CD4-positive, alpha-beta T cell (primary cell): ENCODE data around the gene CDC42SE2. TPM values are rescaled to one million over a fixed set of nuclear protein-coding genes. Genes with fewer than 3 reads are reported as not detected.

Source experiments
- ATAC-seq: fragments of 200-7000 bp; cut with Tn5 transposase; one replicate; pipeline ENCODE4 v1.10.0; 2022; ENCODE audit warnings: mild to moderate bottlenecking; ENCODE audit not compliant: poor library complexity
- CTCF ChIA-PET: fragments of 350-600 bp; sonication (Branson Sonifier 250); formaldehyde crosslinking; loops from one replicate; lab custom pipeline; 2021; ENCODE audit warnings: antibody characterized with exemption, inconsistent platforms; lab: Charles Lee
- POLR2A ChIA-PET: fragments of 350-600 bp; sonication (Branson Sonifier 250); formaldehyde crosslinking; loops from one replicate; lab custom pipeline; 2021; ENCODE audit warnings: antibody characterized with exemption, inconsistent platforms; lab: Charles Lee
- DNase-seq, 14 experiments: peaks; one replicate each; pipeline ENCODE4 v3.0.0-alpha.2; 2013 to 2020; ENCODE audit warnings: mixed read lengths in 2 of 14
- H3K27ac ChIP-seq, 2 donors: one replicate each; pipeline versions ENCODE4 v1.5.1 to v1.7.0; 2013; ENCODE audit warnings: low read length in 2 of 2, low read depth in 1 of 2, mild to moderate bottlenecking in 1 of 2
- H3K27me3 ChIP-seq, 2 experiments: 1 replicate in 1 of 2; 2 replicates in 1 of 2; pipeline versions ENCODE4 v1.6.1 to v1.7.0; 2013; ENCODE audit warnings: low read length in 2 of 2, control low read depth in 1 of 2, mild to moderate bottlenecking in 1 of 2, moderate library complexity in 1 of 2; ENCODE audit not compliant: insufficient read depth in 2 of 2, control insufficient read depth in 1 of 2
- H3K36me3 ChIP-seq: one replicate; pipeline ENCODE4 v1.6.1; 2013; ENCODE audit warnings: low read length, control low read depth; ENCODE audit not compliant: insufficient read depth
- H3K4me1 ChIP-seq: one replicate; pipeline ENCODE4 v1.6.1; 2013; ENCODE audit warnings: low read length, control low read depth; ENCODE audit not compliant: insufficient read depth
- H3K4me3 ChIP-seq: one replicate; pipeline ENCODE4 v1.5.1; 2013; ENCODE audit warnings: mild to moderate bottlenecking, low read length, moderate library complexity
- H3K9me3 ChIP-seq, 2 experiments: 1 replicate in 1 of 2; 2 replicates in 1 of 2; pipeline versions ENCODE4 v1.6.1 to v1.7.0; 2013; ENCODE audit warnings: low read length in 2 of 2, mild to moderate bottlenecking in 2 of 2, control low read depth in 1 of 2, moderate library complexity in 1 of 2; ENCODE audit not compliant: control insufficient read depth in 1 of 2, insufficient read depth in 1 of 2
- H3K27ac Mint-ChIP-seq: one replicate; pipeline ENCODE4 v1.8.0; 2020; ENCODE audit warnings: mixed read lengths
- H3K27me3 Mint-ChIP-seq: one replicate; pipeline ENCODE4 v1.8.0; 2021; ENCODE audit warnings: mixed read lengths
- H3K36me3 Mint-ChIP-seq: one replicate; pipeline ENCODE4 v1.8.0; 2021; ENCODE audit warnings: low read depth, mixed read lengths
- H3K4me1 Mint-ChIP-seq: one replicate; pipeline ENCODE4 v1.8.0; 2021; ENCODE audit warnings: low read depth, mixed read lengths
- H3K4me3 Mint-ChIP-seq: one replicate; pipeline ENCODE4 v1.8.0; 2020; ENCODE audit warnings: mild to moderate bottlenecking, mixed read lengths
- H3K9me3 Mint-ChIP-seq: one replicate; pipeline ENCODE4 v1.8.0; 2020; ENCODE audit warnings: mixed read lengths
- CTCF ChIP-seq: fragments of 200-600 bp; IDR thresholded peaks from one replicate; pipeline ENCODE4 v1.8.0; 2022; ENCODE audit warnings: antibody characterized with exemption, mild to moderate bottlenecking
- intact Hi-C, 2 experiments: fragments of 100-400 bp; cut with DNase I in 1 of 2; cut with micrococcal nuclease in 1 of 2; formaldehyde crosslinking; loops; one replicate each; pipeline versions ENCODE4 v1.15.1 to v1.9.0; 2023 to 2025; cut with DNase I, micrococcal nuclease
- total RNA-seq, 174 experiments: library from RNA in 2 of 174; stranded (reverse) in 2 of 174; gene quantifications; one replicate each; pipeline ENCODE4 v1.2.3 and lab custom pipeline; 2021 to 2026

The CDC42SE2 gene
- total RNA-seq, 2 experiments from 2014 or later: 218 to 230 TPM

GRCh38 chr5:131324303-131324702 is 60.5 kb downstream of the CDC42SE2 start:
- intact Hi-C loops: loop anchor here in 1 of 2 experiments (5.0 kb wide), 1 partner anchor 42 kb away; no protein-coding TSS in a partner anchor
- Histone ChIP-seq H3K27me3 (no peaks in the 10 kb centered on the region), H3K9me3 (peaks cover 0 to 5% of the 10 kb centered on the region in 2 experiments), H3K4me1 (peaks cover 44% of the 10 kb centered on the region), H3K36me3 (peaks cover 41% of the 10 kb centered on the region), H3K27ac (no peak overlapping the region), H3K4me3 (no peak overlapping the region)
- peaks cover 85% of the 10 kb centered on the region for H3K4me1 Mint-ChIP-seq
- peak overlapping the region; percentile 72 for H3K27ac Mint-ChIP-seq
- no peaks in the 10 kb centered on the region for H3K9me3 Mint-ChIP-seq
- peak overlapping the region; percentile 39 for H3K4me3 Mint-ChIP-seq
- POLR2A ChIA-PET: interaction anchor here (1.1 to 2.1 kb wide), 8 partner anchors 9 to 60 kb away, joined by 3 to 11 read pairs (median 4); partner anchors contain the start of gene CDC42SE2
- CTCF ChIA-PET: interaction anchor here (0.8 to 2.4 kb wide), 4 partner anchors 9 to 58 kb away, joined by 3 to 7 read pairs (median 6); no protein-coding TSS in a partner anchor
- TF ChIP-seq CTCF: no peak
- ATAC-seq (no peak), DNase-seq (no peak)
- no peaks in the 10 kb centered on the region for H3K27me3 Mint-ChIP-seq
- peaks cover 81% of the 10 kb centered on the region for H3K36me3 Mint-ChIP-seq

- peak; percentile 24 for ATAC-seq
- CTCF ChIA-PET: interaction anchor here (1.4 to 1.7 kb wide), 2 partner anchors 8 to 54 kb away, joined by 5 to 6 read pairs; no protein-coding TSS in a partner anchor
- Histone ChIP-seq H3K36me3 (peaks cover 23% of the 10 kb centered on the region), H3K27ac (no peak overlapping the region), H3K9me3 (no peaks in the 10 kb centered on the region), H3K4me3 (no peak overlapping the region), H3K4me1 (peaks cover 31% of the 10 kb centered on the region), H3K27me3 (no peaks in the 10 kb centered on the region)
- peaks cover 84% of the 10 kb centered on the region for H3K4me1 Mint-ChIP-seq
- peak overlapping the region; percentile 26 for H3K4me3 Mint-ChIP-seq
- intact Hi-C loops: loop anchor here in 1 of 2 experiments (2.0 to 5.0 kb wide), 2 partner anchors 14 to 39 kb away; no protein-coding TSS in a partner anchor
- no peaks in the 10 kb centered on the region for H3K27me3 Mint-ChIP-seq
- TF ChIP-seq CTCF: no peak
- H3K36me3 Mint-ChIP-seq: peaks cover 77% of the 10 kb centered on the region
- POLR2A ChIA-PET: interaction anchor here (0.6 to 1.6 kb wide), 8 partner anchors 22 to 65 kb away, joined by 3 to 5 read pairs (median 3); no protein-coding TSS in a partner anchor
- no peak for DNase-seq
- H3K9me3 Mint-ChIP-seq: no peaks in the 10 kb centered on the region
- peak overlapping the region; percentile 26 for H3K27ac Mint-ChIP-seq
These were observed 64.9 kb downstream of the CDC42SE2 start for GRCh38 chr5:131328536-131329285.

- no peak for TF ChIP-seq CTCF
- ChIA-PET POLR2A (interaction anchor here (0.6 to 1.6 kb wide), 8 partner anchors 22 to 66 kb away, joined by 3 to 5 read pairs (median 3); no protein-coding TSS in a partner anchor), CTCF (interaction anchor here (1.4 to 1.7 kb wide), 2 partner anchors 9 to 53 kb away, joined by 5 to 6 read pairs; no protein-coding TSS in a partner anchor)
- H3K4me3 ChIP-seq: no peak overlapping the region
- no peaks in the 10 kb centered on the region for H3K9me3 ChIP-seq
- peaks cover 84% of the 10 kb centered on the region for H3K4me1 Mint-ChIP-seq
- H3K27ac ChIP-seq: no peak overlapping the region
- no peaks in the 10 kb centered on the region for H3K27me3 ChIP-seq
- H3K36me3 ChIP-seq: peaks cover 23% of the 10 kb centered on the region
- intact Hi-C loops: loop anchor here in 1 of 2 experiments (2.0 to 5.0 kb wide), 2 partner anchors 14 to 38 kb away; no protein-coding TSS in a partner anchor
- H3K4me3 Mint-ChIP-seq: no peak overlapping the region
- ATAC-seq (no peak), DNase-seq (no peak)
- peaks cover 78% of the 10 kb centered on the region for H3K36me3 Mint-ChIP-seq
- peaks cover 31% of the 10 kb centered on the region for H3K4me1 ChIP-seq
- no peaks in the 10 kb centered on the region for H3K27me3 Mint-ChIP-seq
- H3K27ac Mint-ChIP-seq: peak overlapping the region; percentile 26
- no peaks in the 10 kb centered on the region for H3K9me3 Mint-ChIP-seq
These were observed 65.4 kb downstream of the CDC42SE2 start for GRCh38 chr5:131329286-131329560.
